Glomerular endothelial cell (primary cell): ENCODE results near the gene DPYD. TPM values are rescaled to one million over a fixed set of nuclear protein-coding genes. Genes with fewer than 3 reads are reported as not detected.

Experiments
- DNase-seq: peaks from one replicate; pipeline ENCODE4 v3.0.0-alpha.2; 2011; ENCODE audit warnings: low read depth, low spot score; ENCODE audit errors: extremely low read depth
- total RNA-seq: library from RNA; depleted of rRNA; stranded (reverse); fragments of >200 nt; gene quantifications from 2 replicates; pipeline ENCODE4 v1.2.3, GENCODE V29; 2015

The DPYD gene
- total RNA-seq, 1 donor from 2014 or later = 6.4 TPM

- no peak for DNase-seq
Measured at GRCh38 chr1:97331165-97331564, 589.7 kb downstream of the DPYD start.

- DNase-seq = no peak
Measured at GRCh38 chr1:97314685-97315084, 606.1 kb downstream of the DPYD start.

- DNase-seq = no peak
Measured at GRCh38 chr1:97308131-97308530, 612.7 kb downstream of the DPYD start.

- no peak for DNase-seq
Measured at GRCh38 chr1:97307568-97307967, 613.3 kb downstream of the DPYD start.

GRCh38 chr1:97307151-97307550, 613.7 kb downstream of the DPYD start:
- no peak for DNase-seq

- no peak for DNase-seq
Measured at GRCh38 chr1:97306504-97306903, 614.3 kb downstream of the DPYD start.

- no peak for DNase-seq
Measured at GRCh38 chr1:97304366-97304765, 616.5 kb downstream of the DPYD start.

GRCh38 chr1:97298966-97299365, 621.9 kb downstream of the DPYD start:
- no peak for DNase-seq

- no peak for DNase-seq
Measured at GRCh38 chr1:97297611-97298010, 623.2 kb downstream of the DPYD start.

- DNase-seq = no peak
Measured at GRCh38 chr1:97281962-97282361, 638.9 kb downstream of the DPYD start.

GRCh38 chr1:97277891-97278654, 642.8 kb downstream of the DPYD start:
- peak; percentile 63 for DNase-seq

- DNase-seq = no peak
Measured at GRCh38 chr1:97271916-97272788, 648.7 kb downstream of the DPYD start.

GRCh38 chr1:97270508-97271307, 650.1 kb downstream of the DPYD start:
- no peak for DNase-seq

GRCh38 chr1:97265630-97266029, 655.2 kb downstream of the DPYD start:
- no peak for DNase-seq

- DNase-seq = no peak
Measured at GRCh38 chr1:97262842-97263241, 658.0 kb downstream of the DPYD start.

GRCh38 chr1:97258597-97258996, 662.2 kb downstream of the DPYD start:
- no peak for DNase-seq

- DNase-seq = no peak
Measured at GRCh38 chr1:97254731-97255463, 665.9 kb downstream of the DPYD start.

- DNase-seq = no peak
Measured at GRCh38 chr1:97252925-97253324, 667.9 kb downstream of the DPYD start.

GRCh38 chr1:97252076-97252475, 668.8 kb downstream of the DPYD start:
- no peak for DNase-seq

GRCh38 chr1:97247196-97247595, 673.6 kb downstream of the DPYD start:
- DNase-seq = no peak
